H1 (cell line): Measurements from ENCODE around the gene SULT2B1. TPM values are rescaled to one million over a fixed set of nuclear protein-coding genes. Genes with fewer than 3 reads are reported as not detected.
A peak's percentile ranks its signal among the peaks of the same experiment; 100 is the strongest.

Source experiments
- CTCF ChIA-PET: fragments of 300-600 bp; sonication (Branson Sonifier 250); formaldehyde crosslinking; loops from one replicate; lab custom pipeline; 2021; ENCODE audit not compliant: partially characterized antibody; lab: Charles Lee
- POLR2A ChIA-PET: fragments of 300-600 bp; sonication (Branson Sonifier 250); formaldehyde crosslinking; loops from one replicate; lab custom pipeline; 2021; ENCODE audit warnings: inconsistent platforms; ENCODE audit not compliant: partially characterized antibody; lab: Charles Lee
- DNase-seq, 2 experiments: peaks; one replicate each; pipeline versions ENCODE4 v3.0.0 to v3.0.0-alpha.2; 2010 to 2022; ENCODE audit warnings: low spot score in 2 of 2, low read depth in 1 of 2, mixed read lengths in 1 of 2
- FAIRE-seq: peaks from 2 replicates; lab custom pipeline; 2011; peaks lifted over from hg19 to GRCh38; lab: Jason Lieb, UNC
- H2AFZ ChIP-seq: 2 replicates; pipeline ENCODE4 v1.8.1; 2012; ENCODE audit warnings: low read length, inconsistent platforms
- H2AK5ac ChIP-seq: 2 replicates; pipeline ENCODE4 v1.6.1; 2013; ENCODE audit warnings: low read depth, low read length
- H2BK120ac ChIP-seq: replicated peaks from 2 replicates; pipeline ENCODE3; 2013; ENCODE audit warnings: low read depth, low read length, inconsistent platforms
- H2BK12ac ChIP-seq: 2 replicates; pipeline ENCODE4 v1.6.1; 2013; ENCODE audit warnings: low read depth, low read length
- H2BK15ac ChIP-seq: 2 replicates; pipeline ENCODE4 v1.6.1; 2013; ENCODE audit warnings: low read length
- H2BK20ac ChIP-seq: 2 replicates; pipeline ENCODE4 v1.6.1; 2013; ENCODE audit warnings: low read length
- H2BK5ac ChIP-seq: 2 replicates; pipeline ENCODE4 v1.6.1; 2013; ENCODE audit warnings: low read depth, low read length
- H3K14ac ChIP-seq: 2 replicates; pipeline ENCODE4 v1.6.1; 2013; ENCODE audit warnings: inconsistent platforms; ENCODE audit not compliant: insufficient read length
- H3K18ac ChIP-seq: 2 replicates; pipeline ENCODE4 v1.6.1; 2013; ENCODE audit warnings: low read length; ENCODE audit errors: extremely low read depth
- H3K23ac ChIP-seq: 2 replicates; pipeline ENCODE4 v1.6.1; 2013; ENCODE audit warnings: inconsistent platforms; ENCODE audit not compliant: insufficient read length
- H3K23me2 ChIP-seq: 2 replicates; pipeline ENCODE4 v1.6.1; 2013; ENCODE audit warnings: low read depth, low read length
- H3K27ac ChIP-seq: 2 replicates; pipeline ENCODE4 v1.6.1; 2011; ENCODE audit warnings: low read depth, low read length, inconsistent platforms
- H3K27me3 ChIP-seq, 4 experiments: replicated peaks in 1 of 4; 1 replicate in 1 of 4; 2 replicates in 3 of 4; pipeline versions ENCODE4 v1.6.1 to v1.8.1; 2011 to 2013; ENCODE audit warnings: low read length in 3 of 4, mild to moderate bottlenecking in 3 of 4, inconsistent platforms in 2 of 4, mixed read lengths in 2 of 4, moderate library complexity in 1 of 4; ENCODE audit not compliant: control insufficient read depth in 3 of 4, insufficient read depth in 3 of 4; ENCODE audit errors: extremely low read depth in 1 of 4
- H3K36me3 ChIP-seq, 4 experiments: 2 replicates each; pipeline versions ENCODE4 v1.6.1 to v1.8.1; 2011 to 2013; ENCODE audit warnings: mild to moderate bottlenecking in 4 of 4, low read length in 3 of 4, moderate library complexity in 2 of 4, control low read depth in 1 of 4, inconsistent platforms in 1 of 4; ENCODE audit not compliant: insufficient read depth in 4 of 4, control insufficient read depth in 2 of 4
- H3K4ac ChIP-seq: replicated peaks from 2 replicates; pipeline ENCODE3; 2013; ENCODE audit warnings: low read length, low read depth, mixed read lengths, inconsistent platforms; ENCODE audit not compliant: insufficient read length
- H3K4me1 ChIP-seq, 4 experiments: replicated peaks in 1 of 4; 1 replicate in 1 of 4; 2 replicates in 3 of 4; pipeline versions ENCODE4 v1.6.1 to v1.8.1; 2011 to 2013; ENCODE audit warnings: low read length in 3 of 4, inconsistent platforms in 2 of 4, mixed read lengths in 1 of 4; ENCODE audit not compliant: insufficient read depth in 4 of 4, control insufficient read depth in 3 of 4
- H3K4me2 ChIP-seq, 2 experiments: 2 replicates each; pipeline versions ENCODE4 v1.6.1 to v1.8.1; 2011 to 2013; ENCODE audit warnings: low read depth in 2 of 2, low read length in 2 of 2, control low read depth in 1 of 2, inconsistent platforms in 1 of 2, mild to moderate bottlenecking in 1 of 2; ENCODE audit not compliant: insufficient read depth in 1 of 2
- H3K4me3 ChIP-seq, 4 experiments: fragments of 200-600, 300-600 bp in 1 of 4; sonication (generic), shearing (Covaris generic), sonication (Bioruptor Twin) in 1 of 4; 2 replicates each; pipeline versions ENCODE4 v1.5.1 to v1.8.1; 2011 to 2016; ENCODE audit warnings: low read length in 4 of 4, low read depth in 3 of 4, control low read depth in 2 of 4, inconsistent platforms in 2 of 4, mild to moderate bottlenecking in 2 of 4, mixed read lengths in 1 of 4, moderate library complexity in 1 of 4; ENCODE audit not compliant: insufficient read depth in 2 of 4; ENCODE audit errors: extremely low read depth in 1 of 4
- H3K56ac ChIP-seq: replicated peaks from 2 replicates; pipeline ENCODE3; 2013; ENCODE audit warnings: low read depth, mild to moderate bottlenecking, mixed read lengths, low read length, inconsistent platforms; ENCODE audit not compliant: insufficient read length
- H3K79me1 ChIP-seq: 2 replicates; pipeline ENCODE4 v1.6.1; 2013; ENCODE audit warnings: low read depth, low read length, control low read depth
- H3K79me2 ChIP-seq, 2 experiments: 2 replicates each; pipeline versions ENCODE4 v1.6.1 to v1.8.1; 2012 to 2013; ENCODE audit warnings: low read length in 2 of 2, mild to moderate bottlenecking in 2 of 2, inconsistent platforms in 1 of 2; ENCODE audit not compliant: insufficient read depth in 2 of 2, control insufficient read depth in 1 of 2
- H3K9ac ChIP-seq, 4 experiments: replicated peaks in 1 of 4; 1 replicate in 1 of 4; 2 replicates in 3 of 4; pipeline versions ENCODE4 v1.6.1 to v1.8.1; 2011 to 2013; ENCODE audit warnings: low read depth in 3 of 4, low read length in 3 of 4, control low read depth in 2 of 4, mild to moderate bottlenecking in 2 of 4, moderate library complexity in 2 of 4, inconsistent platforms in 1 of 4; ENCODE audit errors: extremely low read depth in 1 of 4
- H3K9me3 ChIP-seq, 2 experiments: 2 replicates each; pipeline versions ENCODE4 v1.6.1 to v1.8.1; 2012 to 2013; ENCODE audit warnings: mild to moderate bottlenecking in 2 of 2, moderate library complexity in 2 of 2, control low read depth in 1 of 2, inconsistent platforms in 1 of 2, low read depth in 1 of 2, low read length in 1 of 2, mixed read lengths in 1 of 2; ENCODE audit not compliant: insufficient read depth in 2 of 2
- H4K20me1 ChIP-seq, 2 experiments: replicated peaks in 1 of 2; 2 replicates each; pipeline versions ENCODE3 to v1.8.1; 2011 to 2013; ENCODE audit warnings: inconsistent platforms in 2 of 2, low read length in 2 of 2, mild to moderate bottlenecking in 1 of 2; ENCODE audit not compliant: insufficient read depth in 2 of 2, control insufficient read depth in 1 of 2
- H4K5ac ChIP-seq: 2 replicates; pipeline ENCODE4 v1.6.1; 2013; ENCODE audit warnings: low read length, low read depth, mixed read lengths, inconsistent platforms; ENCODE audit not compliant: insufficient read length
- H4K8ac ChIP-seq: 2 replicates; pipeline ENCODE4 v1.8.0; 2013; ENCODE audit warnings: mild to moderate bottlenecking, moderate library complexity, low read length, inconsistent platforms; ENCODE audit not compliant: insufficient read depth; ENCODE audit errors: extremely low read depth
- H4K91ac ChIP-seq: replicated peaks from 2 replicates; pipeline ENCODE3; 2013; ENCODE audit warnings: low read length, mixed read lengths, inconsistent platforms; ENCODE audit not compliant: insufficient read length
- CEBPB ChIP-seq: IDR thresholded peaks from 2 replicates; pipeline ENCODE4 v1.6.1; 2012; ENCODE audit warnings: low read depth, low read length
- EP300 ChIP-seq, 2 experiments: IDR thresholded peaks; 1 replicate in 1 of 2; 2 replicates in 1 of 2; pipeline ENCODE4 v1.6.1; 2011 to 2012; ENCODE audit warnings: low read depth in 2 of 2, low read length in 2 of 2, mild to moderate bottlenecking in 2 of 2, borderline replicate concordance in 1 of 2, inconsistent platforms in 1 of 2, moderate library complexity in 1 of 2
- MAX ChIP-seq: IDR thresholded peaks from 2 replicates; pipeline ENCODE4 v1.6.1; 2012; ENCODE audit warnings: inconsistent platforms
- POLR2AphosphoS5 ChIP-seq: IDR thresholded peaks from 2 replicates; pipeline ENCODE4 v1.6.1; 2011; ENCODE audit warnings: low read depth, low read length
- SIN3A ChIP-seq, 2 experiments: IDR thresholded peaks in 1 of 2; conservative IDR thresholded peaks in 1 of 2; 2 replicates each; pipeline ENCODE4 v1.6.1; 2011 to 2012; ENCODE audit warnings: low read length in 2 of 2, improper control_type of control experiment in 1 of 2, low read depth in 1 of 2, mild to moderate bottlenecking in 1 of 2
- SIX5 ChIP-seq: IDR thresholded peaks from 2 replicates; pipeline ENCODE4 v1.6.1; 2011; ENCODE audit warnings: mild to moderate bottlenecking, low read depth, low read length
- SP2 ChIP-seq: IDR thresholded peaks from 2 replicates; pipeline ENCODE4 v1.6.1; 2012; ENCODE audit warnings: mild to moderate bottlenecking, low read length, inconsistent platforms
- TEAD4 ChIP-seq: IDR thresholded peaks from 2 replicates; pipeline ENCODE4 v1.6.1; 2012; ENCODE audit warnings: low read depth, low read length, inconsistent platforms, mixed read lengths
- USF2 ChIP-seq: IDR thresholded peaks from 2 replicates; pipeline ENCODE4 v1.6.1; 2011; ENCODE audit warnings: low read length, improper control_type of control experiment
- ZNF274 ChIP-seq: IDR thresholded peaks from 2 replicates; pipeline ENCODE4 v1.7.0; 2012; ENCODE audit warnings: low read length, borderline replicate concordance; ENCODE audit errors: extremely low read depth
- WGBS, 2 experiments: shearing (Covaris generic) in 1 of 2; methylation state at CpG; one replicate each; pipeline versions ENCODE4 v1.1.6 to v1.1.7; 2013 to 2015; ENCODE audit warnings: low lambda C conversion rate in 2 of 2, mixed read lengths in 2 of 2, inconsistent platforms in 1 of 2, low coverage in 1 of 2, missing lambda C conversion rate in 1 of 2; ENCODE audit not compliant: insufficient replicate concordance in 2 of 2, insufficient coverage in 1 of 2, insufficient read length in 1 of 2; ENCODE audit errors: extremely low coverage in 1 of 2, missing lambda C conversion rate in 1 of 2; 5-methylcytosine and 5-hydroxymethylcytosine counted together
- polyA plus RNA-seq, 7 experiments: library from polyadenylated mRNA; depleted of rRNA in 3 of 7; stranded (reverse) in 5 of 7; unstranded in 2 of 7; fragments of >200 nt in 5 of 7; fragments of 200-250 nt in 2 of 7; gene quantifications; 1 replicate in 5 of 7; 2 replicates in 1 of 7; 4 replicates in 1 of 7; pipeline versions ENCODE4 v1.2.1 to v1.2.3, GENCODE V29; 2011 to 2013; ENCODE audit warnings: missing spikeins in 2 of 7, mixed read lengths in 2 of 7
- total RNA-seq: library from RNA; stranded (reverse); fragmentation: NEBNext Ultra II Directional; extraction: Animal tissue kit (Norgen Biotek cat#: 25700); gene quantifications from 2 replicates; pipeline ENCODE4 v1.2.1, GENCODE V29; 2021

Gene SULT2B1
- total and polyA plus RNA-seq, 2 of the 8 experiments (the other 6 are each of a cell fraction or from before 2014, with no cell fraction given), result 1.5 to 2.6 TPM

- no peak overlapping the region for H2AK5ac ChIP-seq
- DNase-seq (peak; percentile 97 to 100), FAIRE-seq (peak; percentile 63)
- peak overlapping the region; percentile 58 for H4K5ac ChIP-seq
- H3K27ac ChIP-seq, result no peak overlapping the region
- H3K23me2 ChIP-seq, result peaks cover 16% of the 10 kb centered on the region
- H3K14ac ChIP-seq, result no peak overlapping the region
- H2BK5ac ChIP-seq, result peak overlapping the region; percentile 76
- H3K56ac ChIP-seq, result no peak overlapping the region
- WGBS, 2 experiments, result 20% methylated on average over 48 of the region's 48 CpGs; no CpG with 5 or more reads in 1 of the 2 experiments
- H3K18ac ChIP-seq, result peak overlapping the region; percentile 90; the same call in 1 of the 2 replicates
- H4K91ac ChIP-seq, result peak overlapping the region; percentile 83
- H2BK20ac ChIP-seq, result no peak overlapping the region
- peak overlapping the region; percentile 82 for H4K8ac ChIP-seq
- no peak overlapping the region for H2AFZ ChIP-seq
- peak overlapping the region; percentile 69 to 83 for H3K4me2 ChIP-seq
- peaks cover 4 to 31% (median 21%) of the 10 kb centered on the region in 4 experiments for H3K4me1 ChIP-seq
- H3K23ac ChIP-seq, result no peak overlapping the region
- no peaks in the 10 kb centered on the region for H3K79me1 ChIP-seq
- H3K27me3 ChIP-seq, result no peaks in the 10 kb centered on the region
- peak overlapping the region; percentile 73 for H3K4ac ChIP-seq
- peak overlapping the region; percentile 11 to 55 (median 28); a peak in 7 of 8 replicates for H3K4me3 ChIP-seq
- ChIA-PET POLR2A (interaction anchor here (0.6 to 30.9 kb wide), 16 partner anchors 8 to 245 kb away, joined by 3 to 788 read pairs (median 4); partner anchors contain the start of genes CA11, FAM83E, FUT2 and RPL18), CTCF (interaction anchor here (0.6 to 2.1 kb wide), 12 partner anchors 9 to 149 kb away, joined by 3 to 6 read pairs (median 3); partner anchors contain the start of genes RPL18 and SPHK2)
- peaks cover 0 to 13% of the 10 kb centered on the region in 2 experiments; a peak in 3 of 4 replicates for H3K79me2 ChIP-seq
- H2BK15ac ChIP-seq, result no peak overlapping the region
- H2BK12ac ChIP-seq, result peak overlapping the region; percentile 81; the same call in 1 of the 2 replicates
- H4K20me1 ChIP-seq, result peaks cover 2 to 11% of the 10 kb centered on the region in 2 experiments
- no peak overlapping the region for H2BK120ac ChIP-seq
- H3K36me3 ChIP-seq, result peaks cover 0 to 11% (median 1%) of the 10 kb centered on the region in 4 experiments; a peak in 1 of 8 replicates
- no peaks in the 10 kb centered on the region for H3K9me3 ChIP-seq
- no peak overlapping the region; a peak in 1 of 7 replicates for H3K9ac ChIP-seq
- peak; percentile 2; the same call in 1 of the 2 replicates for TF ChIP-seq USF2
- TF ChIP-seq SIX5, result no peak
- no peak for TF ChIP-seq EP300 (IDR thresholded peaks at IDR 0.05; ENCODE audit: borderline replicate concordance in 1 of 2, low read depth in 2 of 2, low read length in 2 of 2)
- no peak for TF ChIP-seq SP2
- peak; percentile 88 for TF ChIP-seq TEAD4
- peak; percentile 25; the same call in 1 of the 2 replicates for TF ChIP-seq MAX
- TF ChIP-seq CEBPB, result no peak
- peak; percentile 74 for TF ChIP-seq POLR2AphosphoS5
- no peak for TF ChIP-seq SIN3A (conservative IDR thresholded peaks at IDR 0.05 in 1 of 2, IDR thresholded peaks at IDR 0.05 in 1 of 2; ENCODE audit: low read depth in 1 of 2, low read length in 2 of 2)
- no peak for TF ChIP-seq ZNF274
Measured at GRCh38 chr19:48629599-48630295, 77.8 kb downstream of the SULT2B1 start.
